ENCODE measurements around the gene CDNF. TPM values are rescaled to one million over a fixed set of nuclear protein-coding genes. Genes with fewer than 3 reads are reported as not detected.

CDNF gene
- total RNA-seq, 4 donors from 2014 or later, result 2.2 to 2.5 TPM; not detected in 2

DNA sequence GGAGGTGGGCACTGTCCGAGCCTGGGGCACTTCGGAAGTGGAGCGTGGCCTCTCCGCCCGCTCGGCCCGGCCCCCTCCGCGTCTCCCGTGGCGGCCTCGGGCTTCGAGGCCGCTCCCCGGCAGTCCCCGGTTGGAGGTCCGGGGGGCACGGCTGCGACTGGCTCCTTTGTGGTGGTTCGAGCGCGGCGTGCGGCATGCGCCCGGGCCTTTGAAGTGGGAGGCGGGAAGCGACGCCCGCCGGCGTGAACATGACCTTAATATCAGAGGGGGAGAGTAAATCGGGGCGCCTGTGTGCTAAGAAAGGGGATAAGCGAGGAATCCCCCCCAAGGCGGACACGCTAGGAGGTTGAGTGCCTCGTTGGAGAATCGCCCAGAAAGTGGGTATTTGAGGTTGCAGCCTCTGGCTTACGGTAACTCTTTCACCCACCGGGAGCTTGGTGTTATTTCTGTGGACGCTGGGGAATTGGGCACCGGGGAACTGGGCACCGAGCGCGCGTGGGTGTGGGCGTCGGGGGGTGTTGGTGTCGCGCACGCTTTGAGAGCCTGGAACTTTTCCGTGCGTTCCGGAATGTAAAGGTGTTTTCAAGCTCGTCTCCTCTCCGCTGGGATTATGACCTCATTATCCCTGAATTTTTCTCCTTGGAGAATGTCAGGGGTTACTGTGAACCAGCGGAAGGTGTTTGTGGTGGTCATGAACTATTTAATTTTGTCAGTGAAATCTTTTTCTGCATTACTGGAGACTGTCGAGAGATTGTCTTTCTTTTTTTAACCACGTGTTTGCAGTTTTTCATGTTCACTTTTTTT is 41.5 kb upstream of the CDNF start:
- in situ Hi-C loops (cut with MboI; ENCODE audit: low pct_ligation_motif_present in 1 of 4, low pct_unique_long_range_greater_than_20kb in 1 of 4, low sequenced_read_pairs in 3 of 4) (no loop called here), intact Hi-C loops (cut with DNase I; ENCODE audit: low total_unique reads) (no loop called here)
- WGBS, 2 donors (ENCODE audit: low coverage in 1 of 2), result 0 to 1% methylated on average over 5 to 45 of the region's 60 CpGs
- Histone ChIP-seq H3K27ac (peak overlapping the region; percentile 92 to 100 (median 98)), H3K4me3 (peak overlapping the region; percentile 70 to 98 (median 83)), H3K27me3 (no peaks in the 10 kb centered on the region), H3K36me3 (no peaks in the 10 kb centered on the region), H3K9me3 (no peaks in the 10 kb centered on the region), H3K4me1 (peaks cover 6 to 20% (median 10%) of the 10 kb centered on the region in 4 donors)
- TF ChIP-seq EP300 (IDR thresholded peaks at IDR 0.05; ENCODE audit: low read depth) (no peak), POLR2AphosphoS5 (IDR thresholded peaks at IDR 0.05) (no peak), POLR2A (IDR thresholded peaks at IDR 0.05) (no peak), CTCF (IDR thresholded peaks at IDR 0.05) (peak in 1 of 5 experiments; percentile 11)
- peak; percentile 31 for DNase-seq

- H3K9me3 ChIP-seq, result no peaks in the 10 kb centered on the region
- peak; percentile 69 to 89 (median 86) for TF ChIP-seq POLR2AphosphoS5 (IDR thresholded peaks at IDR 0.05)
- TF ChIP-seq POLR2A (IDR thresholded peaks at IDR 0.05), result peak; percentile 78
- no peak for TF ChIP-seq CTCF (IDR thresholded peaks at IDR 0.05)
- WGBS, 2 donors (ENCODE audit: low coverage in 1 of 2), result 0% methylated on average over 35 of the region's 102 CpGs; no CpG with 5 or more reads in 1 of the 2 donors
- in situ Hi-C loops (cut with MboI; ENCODE audit: low pct_ligation_motif_present in 1 of 4, low pct_unique_long_range_greater_than_20kb in 1 of 4, low sequenced_read_pairs in 3 of 4) (no loop called here), intact Hi-C loops (cut with DNase I; ENCODE audit: low total_unique reads) (no loop called here)
- H3K27me3 ChIP-seq, result no peaks in the 10 kb centered on the region
- H3K27ac ChIP-seq, result peak within 1 kb of the TSS; percentile 92 to 100 (median 98)
- H3K4me1 ChIP-seq, result peaks cover 6 to 20% (median 10%) of the 10 kb centered on the region in 4 donors
- DNase-seq, result peak; percentile 97
- no peaks in the 10 kb centered on the region for H3K36me3 ChIP-seq
- H3K4me3 ChIP-seq, result peak within 1 kb of the TSS; percentile 70 to 98 (median 83)
Measured at GRCh38 chr10:14878266-14879123, 40.7 kb upstream of the CDNF start, which contains the start of gene SUV39H2. Gene SUV39H2, plus strand, starts transcription at chr10:14878866. Its CDS starts 23 bp downstream, at chr10:14878889.

DNA sequence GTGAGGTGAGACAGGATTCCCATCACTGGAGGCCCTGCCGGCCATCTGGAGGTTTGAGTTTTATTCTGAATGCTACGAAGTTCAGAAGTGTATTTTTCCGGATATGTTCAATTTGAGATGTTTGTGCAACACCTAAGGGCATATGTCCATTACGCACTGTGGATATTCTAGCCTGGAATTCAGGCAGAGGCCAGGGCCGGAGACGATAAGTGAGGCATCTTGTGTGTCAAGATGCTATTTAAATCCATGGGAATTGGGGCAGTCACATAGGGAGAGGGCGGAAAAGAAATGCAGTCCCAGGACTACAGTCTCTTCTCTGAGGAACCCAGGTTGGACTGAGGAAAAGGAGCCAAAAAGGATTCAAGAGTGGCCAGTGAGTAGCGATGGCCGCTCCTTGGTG is 38.9 kb upstream of the CDNF start:
- in situ Hi-C loops (cut with MboI; ENCODE audit: low pct_ligation_motif_present in 1 of 4, low pct_unique_long_range_greater_than_20kb in 1 of 4, low sequenced_read_pairs in 3 of 4), result no loop called here
- 90 to 91% methylated on average over 3 to 9 of the region's 9 CpGs for WGBS, 2 donors (ENCODE audit: low coverage in 1 of 2)
- no peak for DNase-seq
- H3K4me1 ChIP-seq, result peaks cover 6 to 20% (median 10%) of the 10 kb centered on the region in 4 donors
- no peaks in the 10 kb centered on the region for H3K36me3 ChIP-seq
- no peak overlapping the region for H3K27ac ChIP-seq
- H3K9me3 ChIP-seq, result no peaks in the 10 kb centered on the region
- intact Hi-C loops (cut with DNase I; ENCODE audit: low total_unique reads), result no loop called here
- TF ChIP-seq EP300 (IDR thresholded peaks at IDR 0.05; ENCODE audit: low read depth) (no peak), CTCF (IDR thresholded peaks at IDR 0.05) (no peak), POLR2A (IDR thresholded peaks at IDR 0.05) (no peak), POLR2AphosphoS5 (IDR thresholded peaks at IDR 0.05) (no peak)
- no peak overlapping the region for H3K4me3 ChIP-seq
- H3K27me3 ChIP-seq, result no peaks in the 10 kb centered on the region

DNA sequence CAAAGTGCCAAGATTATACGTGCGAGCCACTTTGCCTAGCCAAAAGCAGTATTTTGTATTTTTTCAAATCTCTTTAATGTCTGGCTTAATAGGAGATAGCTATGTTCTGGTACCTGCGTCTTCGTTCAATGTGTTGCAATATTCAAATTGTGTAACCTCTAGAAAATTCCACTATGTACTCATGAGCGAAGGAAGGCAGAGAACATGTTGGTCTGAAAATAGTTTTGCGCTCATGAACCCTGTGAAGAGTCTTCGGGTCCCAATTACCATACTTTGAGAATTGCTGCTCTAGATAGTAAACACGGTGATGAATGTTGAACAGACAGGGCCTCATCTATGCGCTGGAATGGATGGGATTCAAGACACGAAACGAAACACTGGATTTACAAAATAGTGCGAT is 38.1 kb upstream of the CDNF start:
- H3K9me3 ChIP-seq, result no peaks in the 10 kb centered on the region
- TF ChIP-seq POLR2A (IDR thresholded peaks at IDR 0.05) (no peak), EP300 (IDR thresholded peaks at IDR 0.05; ENCODE audit: low read depth) (no peak), POLR2AphosphoS5 (IDR thresholded peaks at IDR 0.05) (no peak), CTCF (IDR thresholded peaks at IDR 0.05) (no peak)
- no peaks in the 10 kb centered on the region for H3K27me3 ChIP-seq
- H3K36me3 ChIP-seq, result peaks cover 0 to 3% (median 0%) of the 10 kb centered on the region in 4 donors
- no peak overlapping the region for H3K27ac ChIP-seq
- in situ Hi-C loops (cut with MboI; ENCODE audit: low pct_ligation_motif_present in 1 of 4, low pct_unique_long_range_greater_than_20kb in 1 of 4, low sequenced_read_pairs in 3 of 4), result no loop called here
- WGBS, 2 donors (ENCODE audit: low coverage in 1 of 2), result 95 to 96% methylated on average over 12 of the region's 12 CpGs
- DNase-seq, result no peak
- peaks cover 6 to 20% (median 10%) of the 10 kb centered on the region in 4 donors for H3K4me1 ChIP-seq
- H3K4me3 ChIP-seq, result no peak overlapping the region
- intact Hi-C loops (cut with DNase I; ENCODE audit: low total_unique reads), result no loop called here
